Uterus (tissue), 4 donors: ENCODE results near the gene CXXC5. TPM values are rescaled to one million over a fixed set of nuclear protein-coding genes. Genes with fewer than 3 reads are reported as not detected.
A peak's percentile ranks its signal among the peaks of the same experiment; 100 is the strongest.

Experiments used
- DNase-seq, 2 donors: peaks; one replicate each; pipeline ENCODE4 v3.0.0-alpha.2; 2019 to 2020
- H3K27ac ChIP-seq, 2 donors: fragments of 200-600 bp; sonication (generic); 1 replicate in 1 of 2; 2 replicates in 1 of 2; pipeline ENCODE4 v1.5.1; 2016 to 2018
- H3K27me3 ChIP-seq, 2 donors: fragments of 200-600 bp; sonication (generic); one replicate each; pipeline ENCODE4 v1.5.1; 2018 to 2019; ENCODE audit warnings: control low read depth in 1 of 2
- H3K36me3 ChIP-seq, 2 donors: fragments of 200-600 bp; sonication (generic); one replicate each; pipeline ENCODE4 v1.5.1; 2019; ENCODE audit warnings: control low read depth in 1 of 2
- H3K4me1 ChIP-seq, 2 donors: fragments of 200-600 bp; sonication (generic); one replicate each; pipeline ENCODE4 v1.5.1; 2018 to 2019; ENCODE audit warnings: control low read depth in 1 of 2
- H3K4me3 ChIP-seq, 2 donors: fragments of 200-600 bp; sonication (generic); 1 replicate in 1 of 2; 2 replicates in 1 of 2; pipeline ENCODE4 v1.5.1; 2018 to 2019; ENCODE audit warnings: mild to moderate bottlenecking in 1 of 2
- H3K9me3 ChIP-seq, 2 donors: fragments of 200-600 bp; sonication (generic); one replicate each; pipeline ENCODE4 v1.5.1; 2019; ENCODE audit warnings: control low read depth in 1 of 2
- CTCF ChIP-seq, 4 experiments: fragments of 200-600 bp in 2 of 4; fragments of 450-650 bp in 2 of 4; sonication (generic) in 2 of 4; IDR thresholded peaks; one replicate each; pipeline ENCODE4 v1.5.1; 2016 to 2019; ENCODE audit warnings: antibody characterized with exemption in 4 of 4, mild to moderate bottlenecking in 2 of 4, moderate library complexity in 1 of 4
- POLR2A ChIP-seq, 2 donors: fragments of 450-650 bp; IDR thresholded peaks; one replicate each; pipeline ENCODE4 v1.6.1; 2016; ENCODE audit warnings: antibody characterized with exemption in 2 of 2, mild to moderate bottlenecking in 1 of 2, moderate library complexity in 1 of 2
- intact Hi-C: fragments of 100-400 bp; cut with DNase I; formaldehyde crosslinking; loops from one replicate; pipeline ENCODE4 v1.15.1; 2023; ENCODE audit warnings: low total_unique reads
- total RNA-seq, 4 donors: library from RNA; depleted of rRNA in 3 of 4; stranded (reverse); fragments of >200 nt in 3 of 4; gene quantifications; one replicate each; pipeline versions ENCODE4 v1.1.0 to v1.2.4, GENCODE V29; 2014 to 2023
- donor health status: DM: yes; HTN: yes; CAD: no.

CXXC5 gene
- total RNA-seq, 4 donors from 2014 or later, result 3.3 to 51.3 (median 35.0) TPM

- intact Hi-C loops, result no loop called here
- H3K27ac ChIP-seq, result peak overlapping the region in 1 of 2 donors; percentile 47
Measured at GRCh38 chr5:139708877-139709581, 60.9 kb downstream of the CXXC5 start.

GRCh38 chr5:139709582-139710318 lies 61.6 kb downstream of the CXXC5 start:
- no peaks in the 10 kb centered on the region for H3K36me3 ChIP-seq
- no peak for DNase-seq
- H3K27me3 ChIP-seq, result no peaks in the 10 kb centered on the region
- peak overlapping the region in 1 of 2 donors; percentile 47 for H3K27ac ChIP-seq
- no peaks in the 10 kb centered on the region for H3K9me3 ChIP-seq
- H3K4me1 ChIP-seq, result peaks cover 0 to 11% of the 10 kb centered on the region in 2 donors
- TF ChIP-seq POLR2A (IDR thresholded peaks at IDR 0.05) (no peak), CTCF (IDR thresholded peaks at IDR 0.05) (no peak)
- intact Hi-C loops, result no loop called here
- peak overlapping the region in 1 of 2 donors; percentile 10 for H3K4me3 ChIP-seq

More at GRCh38 chr5:139708877-139709581, 60.9 kb downstream of the CXXC5 start:
- no peaks in the 10 kb centered on the region for H3K9me3 ChIP-seq
- H3K27me3 ChIP-seq, result no peaks in the 10 kb centered on the region
- TF ChIP-seq POLR2A (IDR thresholded peaks at IDR 0.05) (peak in 1 of 2 donors; percentile 9), CTCF (IDR thresholded peaks at IDR 0.05) (no peak)
- DNase-seq, result peak; percentile 73 to 74
- H3K4me1 ChIP-seq, result peaks cover 0 to 11% of the 10 kb centered on the region in 2 donors
- no peaks in the 10 kb centered on the region for H3K36me3 ChIP-seq
- H3K4me3 ChIP-seq, result peak overlapping the region; percentile 10 to 11

GRCh38 chr5:139710319-139711066 lies 62.3 kb downstream of the CXXC5 start:
- TF ChIP-seq POLR2A (IDR thresholded peaks at IDR 0.05) (no peak), CTCF (IDR thresholded peaks at IDR 0.05) (no peak)
- H3K27ac ChIP-seq, result peak overlapping the region; percentile 20 to 33
- H3K9me3 ChIP-seq, result no peaks in the 10 kb centered on the region
- H3K27me3 ChIP-seq, result no peaks in the 10 kb centered on the region
- H3K36me3 ChIP-seq, result no peaks in the 10 kb centered on the region
- peak; percentile 50 to 56 for DNase-seq
- peaks cover 0 to 11% of the 10 kb centered on the region in 2 donors for H3K4me1 ChIP-seq
- intact Hi-C loops, result no loop called here
- peak overlapping the region; percentile 28 to 36 for H3K4me3 ChIP-seq

GRCh38 chr5:139711067-139711905 lies 63.1 kb downstream of the CXXC5 start:
- intact Hi-C loops, result no loop called here
- Histone ChIP-seq H3K27me3 (no peaks in the 10 kb centered on the region), H3K4me1 (peaks cover 0 to 11% of the 10 kb centered on the region in 2 donors), H3K4me3 (peak overlapping the region; percentile 28 to 36), H3K9me3 (no peaks in the 10 kb centered on the region), H3K27ac (peak overlapping the region; percentile 20 to 33), H3K36me3 (no peaks in the 10 kb centered on the region)
- no peak for TF ChIP-seq CTCF (IDR thresholded peaks at IDR 0.05)
- no peak for TF ChIP-seq POLR2A (IDR thresholded peaks at IDR 0.05)
- peak in 1 of 2 donors; percentile 54 for DNase-seq
